ENCODE data around the gene CFAP43. TPM values are rescaled to one million over a fixed set of nuclear protein-coding genes. Genes with fewer than 3 reads are reported as not detected.

The CFAP43 gene
- 0.39 TPM for polyA plus RNA-seq (ENCODE audit: insufficient read length)

- DNase-seq, result peak; percentile 97
These were observed at the start of gene CFAP43 for GRCh38 chr10:104231784-104232612. Gene CFAP43 (minus strand): TSS chr10:104232364. CDS start chr10:104232246, 118 bp downstream.

GRCh38 chr10:104281694-104282093, 49.5 kb upstream of the CFAP43 start:
- DNase-seq, result no peak

- DNase-seq, result no peak
These were observed 47.5 kb upstream of the CFAP43 start for GRCh38 chr10:104279550-104280259.

- no peak for DNase-seq
These were observed 45.6 kb upstream of the CFAP43 start for GRCh38 chr10:104277785-104278184.

- no peak for DNase-seq
These were observed 44.0 kb upstream of the CFAP43 start for GRCh38 chr10:104276192-104276591.

GRCh38 chr10:104274762-104275721, 42.9 kb upstream of the CFAP43 start:
- no peak for DNase-seq

- DNase-seq, result no peak
These were observed 41.9 kb upstream of the CFAP43 start for GRCh38 chr10:104273899-104274575.

GRCh38 chr10:104273286-104273685, 41.1 kb upstream of the CFAP43 start:
- no peak for DNase-seq

GRCh38 chr10:104268713-104269645, 36.8 kb upstream of the CFAP43 start, which contains the start of gene GSTO2:
Gene GSTO2 (plus strand): TSS chr10:104269184. CDS start chr10:104274916, 5,732 bp downstream.
- DNase-seq, result peak; percentile 97

- DNase-seq, result no peak
These were observed 36.2 kb upstream of the CFAP43 start for GRCh38 chr10:104268405-104268712.

- DNase-seq, result no peak
These were observed 35.7 kb upstream of the CFAP43 start for GRCh38 chr10:104267721-104268404.

- DNase-seq, result no peak
These were observed 32.6 kb upstream of the CFAP43 start for GRCh38 chr10:104264783-104265182.

GRCh38 chr10:104262055-104262454, 29.9 kb upstream of the CFAP43 start:
- no peak for DNase-seq

GRCh38 chr10:104260775-104261115, 28.6 kb upstream of the CFAP43 start:
- DNase-seq, result no peak

- no peak for DNase-seq
These were observed 28.0 kb upstream of the CFAP43 start for GRCh38 chr10:104259999-104260774.

GRCh38 chr10:104259456-104259855, 27.3 kb upstream of the CFAP43 start:
- no peak for DNase-seq

GRCh38 chr10:104258209-104258608, 26.0 kb upstream of the CFAP43 start:
- DNase-seq, result no peak

GRCh38 chr10:104257235-104257634, 25.1 kb upstream of the CFAP43 start:
- DNase-seq, result no peak

GRCh38 chr10:104256335-104256961, 24.3 kb upstream of the CFAP43 start:
- no peak for DNase-seq
